RPMI8226 (cell line): ENCODE results near the gene TCL1A.
"Not testable (repeated sequence)": the region's sequence is repeated elsewhere in the genome, so short reads cannot be mapped to it uniquely, and the experiment has no call there.

Experiments used
- DNase-seq: peaks from one replicate; pipeline ENCODE4 v3.0.0-alpha.2; 2015

The TCL1A gene, protein sequence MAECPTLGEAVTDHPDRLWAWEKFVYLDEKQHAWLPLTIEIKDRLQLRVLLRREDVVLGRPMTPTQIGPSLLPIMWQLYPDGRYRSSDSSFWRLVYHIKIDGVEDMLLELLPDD

GRCh38 chr14:95713596-95714371 lies at the start of gene TCL1A:
Gene TCL1A, minus strand, starts transcription at chr14:95714125. Its CDS starts 59 bp downstream, at chr14:95714066.
- peak; percentile 16 for DNase-seq

- not testable (repeated sequence) for DNase-seq
These were observed 49.1 kb upstream of the TCL1A start for GRCh38 chr14:95763032-95763431.

DNA sequence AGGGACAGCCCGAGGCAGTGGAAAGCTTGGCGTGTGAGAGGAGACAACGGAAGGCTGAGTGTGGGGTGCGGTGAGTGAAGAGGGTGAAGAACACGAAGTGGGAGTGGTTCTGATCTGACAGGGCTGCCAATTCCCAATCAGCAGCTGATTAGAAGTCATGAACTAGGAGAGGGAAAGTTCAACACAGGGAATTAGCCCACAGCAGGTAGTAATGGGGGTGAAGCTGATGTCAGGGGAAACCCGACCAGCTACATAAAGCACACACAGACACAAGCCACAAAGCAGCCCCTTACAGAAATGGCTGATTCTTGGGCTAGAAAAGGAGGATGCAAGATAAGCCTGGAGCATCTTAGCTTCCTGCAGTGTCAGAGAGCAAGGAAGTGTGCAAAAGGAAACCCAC lies 47.5 kb upstream of the TCL1A start:
- no peak for DNase-seq

DNA sequence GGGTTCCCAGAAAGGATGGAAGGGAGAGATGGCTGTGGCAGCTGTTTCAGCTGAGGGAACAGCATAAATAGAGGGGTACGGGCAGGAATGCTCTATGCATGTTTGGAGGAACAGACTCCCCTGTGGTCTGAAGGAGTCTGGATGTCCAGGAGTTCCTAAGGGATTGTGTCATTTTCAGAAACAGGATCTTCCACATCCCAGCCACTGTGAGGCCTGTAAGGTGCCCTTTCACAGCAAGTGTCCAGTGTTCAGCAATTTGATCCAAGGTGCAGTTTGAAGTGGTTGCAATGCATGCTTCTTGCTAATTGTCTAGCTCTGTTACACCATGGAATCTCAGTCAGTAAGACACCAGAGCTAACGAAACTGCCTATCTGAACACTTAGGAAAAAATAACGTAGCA lies 46.7 kb upstream of the TCL1A start:
- no peak for DNase-seq

GRCh38 chr14:95759941-95760340 lies 46.0 kb upstream of the TCL1A start:
- no peak for DNase-seq

GRCh38 chr14:95758331-95758730 lies 44.4 kb upstream of the TCL1A start:
- DNase-seq, result no peak

GRCh38 chr14:95756751-95757150 lies 42.8 kb upstream of the TCL1A start:
- DNase-seq, result no peak

GRCh38 chr14:95756127-95756526 lies 42.2 kb upstream of the TCL1A start:
- DNase-seq, result no peak

- no peak for DNase-seq
These were observed 27.9 kb upstream of the TCL1A start for GRCh38 chr14:95741781-95742180.

DNA sequence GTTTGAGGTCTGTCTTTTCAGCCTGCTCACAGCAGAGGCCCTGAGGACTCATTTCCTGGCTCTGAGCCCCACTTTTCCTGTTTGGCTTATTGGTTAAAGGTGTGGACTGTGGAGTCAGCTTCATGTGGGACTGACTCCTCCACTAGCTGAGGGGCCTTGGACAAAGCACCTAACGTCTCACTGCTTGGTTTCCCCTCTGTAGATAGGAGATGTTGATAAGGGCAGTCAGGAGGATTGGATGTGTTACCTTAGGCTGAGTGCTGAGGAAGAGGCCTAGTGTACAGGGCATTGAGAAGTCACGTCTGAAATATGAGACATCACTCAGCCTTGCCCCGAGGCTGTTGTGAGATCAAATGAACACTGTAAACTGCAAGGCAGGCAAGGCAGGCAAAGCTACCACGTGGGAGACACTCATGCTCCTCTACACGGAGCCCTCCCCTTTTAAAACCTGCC lies 27.1 kb upstream of the TCL1A start:
- DNase-seq, result no peak

DNA sequence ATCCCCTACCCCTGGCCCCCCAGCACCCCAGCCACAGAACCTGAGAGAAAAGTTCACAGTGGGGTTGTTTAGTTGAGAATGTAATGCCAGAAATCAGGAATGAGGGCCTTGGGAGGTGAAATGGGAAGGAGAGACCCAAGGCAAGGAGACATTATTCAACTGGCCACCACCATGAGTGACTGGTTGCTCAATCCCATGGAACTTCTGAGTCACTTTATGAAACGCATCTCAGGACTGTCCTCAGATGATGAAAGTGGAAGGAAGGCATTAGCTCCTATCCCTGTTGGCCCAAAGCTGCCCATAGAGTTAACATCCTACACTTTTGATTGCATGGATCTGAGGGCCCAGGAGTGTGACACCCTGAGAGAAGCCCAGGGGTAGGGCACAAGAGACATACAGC lies 25.4 kb upstream of the TCL1A start:
- DNase-seq, result no peak

- DNase-seq, result no peak
These were observed 19.3 kb upstream of the TCL1A start for GRCh38 chr14:95733212-95733611.

GRCh38 chr14:95730126-95730525 lies 16.2 kb upstream of the TCL1A start:
- DNase-seq, result no peak

- not testable (repeated sequence) for DNase-seq
These were observed 15.6 kb upstream of the TCL1A start for GRCh38 chr14:95729402-95730028.

DNA sequence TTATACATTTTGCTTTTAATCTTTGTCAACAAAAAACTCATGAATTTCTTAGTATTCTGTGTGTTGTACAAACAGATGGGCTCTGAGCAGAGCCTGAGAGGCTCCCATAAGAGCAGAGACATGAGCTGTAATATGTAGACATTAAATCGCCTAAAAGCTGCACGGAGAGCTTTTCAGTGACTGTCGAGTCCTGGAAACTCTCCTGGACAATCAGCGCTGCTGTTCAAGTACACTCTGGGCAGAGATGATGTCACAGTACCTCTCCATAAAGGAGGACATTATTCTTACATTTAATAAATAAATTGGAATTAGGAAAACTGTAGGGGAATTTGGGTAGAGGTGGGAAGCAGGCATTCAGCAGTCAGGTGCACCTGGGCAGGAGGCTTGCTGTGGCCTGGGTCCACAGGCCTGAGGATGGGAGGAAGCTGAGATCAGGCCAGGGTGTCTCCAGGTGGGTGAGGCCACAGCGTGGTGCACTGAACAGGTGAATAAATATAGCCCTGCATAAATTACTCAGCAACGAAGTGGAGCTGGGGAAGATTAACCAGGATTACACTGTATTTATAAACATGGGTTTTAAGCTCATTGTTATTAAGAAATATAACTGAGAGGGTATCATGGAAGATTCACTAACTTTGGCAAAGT lies 13.3 kb upstream of the TCL1A start:
- no peak for DNase-seq

- DNase-seq, result no peak
These were observed 11.9 kb upstream of the TCL1A start for GRCh38 chr14:95725685-95726336.

- DNase-seq, result no peak
These were observed 8.7 kb upstream of the TCL1A start for GRCh38 chr14:95722525-95723190.

GRCh38 chr14:95712398-95712797 lies 1.5 kb downstream of the TCL1A start:
- no peak for DNase-seq

DNA sequence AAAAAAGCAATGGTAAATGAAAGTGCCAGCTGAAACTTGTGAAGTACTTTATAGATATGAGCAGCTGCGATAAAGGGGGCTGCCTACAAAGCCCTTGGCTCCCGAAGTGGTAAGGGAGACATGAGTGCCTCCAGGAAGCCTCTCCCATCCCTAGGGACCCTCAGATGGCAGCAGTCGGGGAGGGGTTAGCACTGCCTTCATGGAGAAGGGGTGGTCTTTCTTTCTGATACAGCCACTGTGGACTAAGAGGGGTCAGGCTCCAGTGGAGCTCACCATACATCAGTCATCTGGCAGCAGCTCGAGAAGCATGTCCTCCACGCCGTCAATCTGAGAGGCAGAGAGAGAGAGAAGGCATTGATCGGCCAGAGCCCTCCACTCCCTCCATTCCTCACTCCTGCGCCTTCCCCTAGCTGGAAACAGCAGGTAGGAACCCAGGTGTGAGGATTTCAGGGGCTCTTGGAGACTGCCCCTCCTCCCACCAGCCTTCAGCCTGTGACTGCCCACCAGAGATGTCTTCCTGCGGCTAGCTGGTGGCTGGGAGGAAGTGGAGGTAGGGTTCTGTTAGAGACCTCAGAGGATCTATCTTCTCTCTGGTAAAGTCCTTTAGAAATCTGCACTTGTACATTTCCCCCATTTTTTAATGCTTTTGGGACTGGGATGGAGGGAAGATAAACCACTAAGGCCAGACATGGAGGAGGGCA lies 2.3 kb downstream of the TCL1A start:
- DNase-seq, result no peak

DNA sequence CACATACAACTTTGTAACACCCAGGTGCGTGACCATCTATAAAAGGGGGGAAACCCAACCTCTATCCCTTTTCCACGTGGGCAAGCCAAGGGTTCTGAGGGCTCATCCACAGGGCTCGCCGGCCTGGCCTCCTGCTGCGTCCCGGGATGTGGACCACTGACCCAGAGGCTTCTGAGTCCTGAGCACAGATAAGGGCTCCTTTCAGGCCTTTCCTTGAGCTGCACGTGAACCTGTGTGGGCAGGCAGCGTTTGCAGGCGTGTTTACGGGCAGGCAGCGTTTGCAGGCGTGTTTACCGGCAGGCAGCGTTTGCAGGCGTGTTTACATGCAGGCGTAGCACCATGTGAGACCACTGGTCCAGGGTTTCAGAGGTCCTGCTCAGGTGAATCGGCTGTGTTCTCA lies 3.8 kb downstream of the TCL1A start:
- DNase-seq, result no peak

DNA sequence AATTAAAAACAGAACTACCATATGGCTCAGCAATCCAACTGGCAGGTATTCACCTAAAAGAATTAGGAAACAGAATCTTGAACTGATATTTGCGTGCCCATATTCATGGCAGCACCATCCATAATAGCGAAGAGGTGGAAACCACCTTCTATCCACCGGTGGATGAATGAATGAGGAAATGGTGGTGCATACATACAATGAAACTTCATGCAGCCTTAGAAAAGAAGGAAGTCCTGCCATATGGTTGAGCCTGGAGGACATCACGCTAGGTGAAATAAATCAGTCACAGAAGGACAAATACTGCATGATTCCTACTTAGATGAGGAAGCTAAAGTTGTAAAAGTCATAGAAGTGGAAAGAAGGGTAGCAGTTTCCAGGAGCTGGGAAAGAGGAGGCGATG lies 6.6 kb downstream of the TCL1A start:
- no peak for DNase-seq

DNA sequence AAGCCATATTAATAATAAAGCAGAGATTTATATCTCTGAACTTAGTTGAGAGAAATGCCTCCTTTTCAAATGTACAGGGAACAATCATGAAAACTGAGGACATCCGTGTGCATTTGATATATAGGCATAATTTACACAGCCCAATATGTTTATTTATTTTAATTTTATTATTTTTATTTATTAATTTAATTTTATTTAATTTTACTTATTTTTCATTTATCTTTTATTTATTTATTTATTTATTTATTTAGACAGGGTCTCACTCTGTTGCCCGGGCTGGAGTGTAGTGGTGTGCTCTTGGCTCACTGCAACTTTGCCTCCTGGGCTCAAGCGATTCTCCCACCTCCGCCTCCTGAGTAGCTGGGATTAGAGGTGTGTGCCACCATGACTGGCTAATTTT lies 8.4 kb downstream of the TCL1A start:
- DNase-seq, result no peak
